OCI-LY3 (cell line): ENCODE data around the gene RBM20.

Experiments
- H2AFZ ChIP-seq: fragments of 200-600, 300-600 bp; shearing (Covaris generic); 2 replicates; pipeline ENCODE4 v1.6.0; 2014; ENCODE audit warnings: antibody characterized with exemption, low read depth, low read length
- H3K27ac ChIP-seq: fragments of 200-600, 300-600 bp; sonication (generic); 2 replicates; pipeline ENCODE4 v1.5.1; 2014; ENCODE audit warnings: mild to moderate bottlenecking, low read length, moderate library complexity, mixed read lengths
- H3K27me3 ChIP-seq: fragments of 200-600, 300-600 bp; sonication (generic); 2 replicates; pipeline ENCODE4 v1.6.1; 2014; ENCODE audit warnings: low read depth, low read length, mixed read lengths
- H3K36me3 ChIP-seq: fragments of 200-600, 300-600 bp; sonication (generic); replicated peaks from 2 replicates; pipeline ENCODE3; 2014; ENCODE audit warnings: low read depth, low read length, mixed read lengths
- H3K4me1 ChIP-seq: fragments of 300-600, 200-600 bp; sonication (generic); 2 replicates; pipeline ENCODE4 v1.6.1; 2014; ENCODE audit warnings: low read length, mixed read lengths
- H3K4me2 ChIP-seq: fragments of 200-600, 300-600 bp; sonication (generic); 2 replicates; pipeline ENCODE4 v1.6.1; 2014; ENCODE audit warnings: low read length, mixed read lengths
- H3K4me3 ChIP-seq: fragments of 300-600, 200-600 bp; sonication (generic); 2 replicates; pipeline ENCODE4 v1.5.1; 2014; ENCODE audit warnings: antibody characterized with exemption, mild to moderate bottlenecking, low read length, moderate library complexity
- H3K79me2 ChIP-seq: fragments of 300-600, 200-600 bp; shearing (Covaris generic); 2 replicates; pipeline ENCODE4 v1.6.1; 2014; ENCODE audit warnings: mild to moderate bottlenecking, low read length, mixed read lengths
- H3K9ac ChIP-seq: fragments of 300-600, 200-600 bp; shearing (Covaris generic); 2 replicates; pipeline ENCODE4 v1.6.0; 2014; ENCODE audit warnings: mild to moderate bottlenecking, low read length, moderate library complexity
- H3K9me3 ChIP-seq: fragments of 200-600, 300-600 bp; shearing (Covaris generic); 2 replicates; pipeline ENCODE4 v1.6.1; 2014; ENCODE audit warnings: low read length, mixed read lengths; ENCODE audit not compliant: insufficient read depth
- H4K20me1 ChIP-seq: fragments of 200-600, 300-600 bp; sonication (generic); 2 replicates; pipeline ENCODE4 v1.6.1; 2016; ENCODE audit warnings: low read length, mixed read lengths; ENCODE audit not compliant: insufficient read depth
- CTCF ChIP-seq: fragments of 200-600, 300-600 bp; sonication (generic); IDR thresholded peaks from 2 replicates; pipeline ENCODE4 v1.5.1; 2014; ENCODE audit warnings: antibody characterized with exemption, low read length, low read depth
- EZH2phosphoT487 ChIP-seq: fragments of 200-600 bp; shearing (Covaris generic); IDR thresholded peaks from 2 replicates; pipeline ENCODE4 v1.6.1; 2018; ENCODE audit warnings: antibody characterized with exemption, mixed run types, low read depth

RBM20 gene

DNA sequence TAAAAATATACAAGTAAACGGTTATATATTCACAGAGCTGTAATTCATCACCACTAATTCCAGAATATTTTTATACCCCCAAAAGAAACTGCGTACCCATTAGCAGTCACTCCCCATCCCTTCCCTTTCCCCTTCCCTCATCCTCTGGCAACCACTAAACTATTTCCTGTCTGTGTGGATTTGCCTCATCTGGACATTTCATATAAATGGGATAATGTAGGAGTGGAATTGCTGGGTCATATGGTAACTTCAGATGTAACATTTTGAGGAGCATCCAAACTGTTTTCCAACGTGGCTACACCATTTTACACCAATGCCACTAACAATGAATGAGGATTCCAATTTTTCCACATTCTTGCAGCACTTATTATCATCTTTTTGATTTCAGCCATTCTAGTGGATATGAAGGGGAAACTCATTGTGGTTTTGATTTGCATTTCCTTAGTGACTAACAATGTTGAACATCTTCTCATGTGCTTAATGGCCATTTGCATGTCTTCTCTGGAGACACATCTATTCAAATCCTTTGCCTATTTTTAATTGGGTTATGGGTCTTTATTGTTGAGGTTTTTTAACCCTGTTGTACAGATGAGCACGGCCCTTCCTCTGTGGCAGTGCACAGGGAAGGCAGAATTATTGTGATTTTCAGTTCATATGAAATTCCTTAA, 79.2 kb downstream of the RBM20 start:
- TF ChIP-seq EZH2phosphoT487 (no peak), CTCF (no peak)
- Histone ChIP-seq H4K20me1 (no peaks in the 10 kb centered on the region), H3K36me3 (no peaks in the 10 kb centered on the region), H3K4me3 (no peak overlapping the region), H3K27me3 (no peaks in the 10 kb centered on the region), H3K9me3 (no peaks in the 10 kb centered on the region), H3K4me1 (peaks cover 15% of the 10 kb centered on the region), H3K9ac (no peak overlapping the region), H2AFZ (no peak overlapping the region), H3K79me2 (no peaks in the 10 kb centered on the region), H3K4me2 (no peak overlapping the region), H3K27ac (no peak overlapping the region)

DNA sequence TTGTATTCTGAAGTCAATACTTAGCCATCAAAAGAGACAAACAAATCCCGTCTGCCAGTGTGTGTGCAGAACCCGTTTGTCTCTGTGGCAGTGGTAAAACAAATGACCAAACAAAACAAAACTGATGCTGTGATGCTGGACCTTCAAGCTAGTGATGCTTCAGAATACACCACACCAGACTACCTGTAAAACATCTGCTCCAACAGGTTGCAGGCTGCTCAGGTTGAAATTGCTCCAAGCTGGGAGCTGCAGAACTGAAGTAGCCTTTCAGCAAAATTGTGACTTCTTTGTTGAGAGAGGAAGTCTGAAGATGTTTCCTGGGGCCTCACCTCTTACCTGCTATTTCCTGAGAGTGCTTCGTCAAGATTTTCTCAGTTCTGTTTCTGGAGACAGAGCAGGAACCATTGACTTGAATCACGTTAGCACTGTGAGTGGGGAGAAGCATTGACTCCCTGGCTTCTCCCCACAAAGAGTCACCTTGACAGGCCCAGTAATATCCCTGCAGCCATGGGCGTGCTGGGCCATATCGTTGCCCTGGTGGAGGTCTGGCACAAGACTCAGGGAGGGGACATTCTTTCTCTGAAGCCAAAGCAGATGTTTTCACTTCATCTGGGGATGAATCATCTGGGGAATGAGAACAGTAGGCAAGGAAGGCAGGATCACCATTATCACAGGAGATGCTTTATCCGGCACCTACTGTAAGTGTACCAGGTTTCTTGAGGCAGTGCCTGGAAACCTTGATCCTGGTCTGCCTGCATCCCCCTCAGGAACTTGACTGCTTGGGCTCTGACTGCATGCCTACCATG, 80.2 kb downstream of the RBM20 start:
- Histone ChIP-seq H3K79me2 (no peaks in the 10 kb centered on the region), H3K27me3 (no peaks in the 10 kb centered on the region), H3K36me3 (no peaks in the 10 kb centered on the region), H3K27ac (no peak overlapping the region), H3K4me2 (peak overlapping the region; percentile 58; the same call in 1 of the 2 replicates), H3K4me3 (no peak overlapping the region), H3K4me1 (peaks cover 15% of the 10 kb centered on the region), H3K9ac (no peak overlapping the region), H2AFZ (no peak overlapping the region), H3K9me3 (no peaks in the 10 kb centered on the region), H4K20me1 (no peaks in the 10 kb centered on the region)
- TF ChIP-seq CTCF, result no peak
- no peak for TF ChIP-seq EZH2phosphoT487

- Histone ChIP-seq H3K36me3 (no peaks in the 10 kb centered on the region), H3K4me2 (peak overlapping the region; percentile 58; the same call in 1 of the 2 replicates), H2AFZ (no peak overlapping the region)
Measured at GRCh38 chr10:110724937-110725336, 80.8 kb downstream of the RBM20 start.

More at GRCh38 chr10:110724937-110725336, 80.8 kb downstream of the RBM20 start:
- Histone ChIP-seq H3K9me3 (no peaks in the 10 kb centered on the region), H4K20me1 (no peaks in the 10 kb centered on the region), H3K4me3 (no peak overlapping the region), H3K4me1 (peaks cover 15% of the 10 kb centered on the region), H3K9ac (no peak overlapping the region), H3K79me2 (no peaks in the 10 kb centered on the region), H3K27ac (no peak overlapping the region), H3K27me3 (no peaks in the 10 kb centered on the region)
- TF ChIP-seq CTCF (no peak), EZH2phosphoT487 (no peak)
